ENCODE data around the gene PLTP. TPM values are rescaled to one million over a fixed set of nuclear protein-coding genes. Genes with fewer than 3 reads are reported as not detected.

PLTP gene
- total and polyA plus RNA-seq, 2 of the 13 experiments (the other 11 are each of a cell fraction or from before 2014, with no cell fraction given), result 16.9 to 28.6 TPM

DNA sequence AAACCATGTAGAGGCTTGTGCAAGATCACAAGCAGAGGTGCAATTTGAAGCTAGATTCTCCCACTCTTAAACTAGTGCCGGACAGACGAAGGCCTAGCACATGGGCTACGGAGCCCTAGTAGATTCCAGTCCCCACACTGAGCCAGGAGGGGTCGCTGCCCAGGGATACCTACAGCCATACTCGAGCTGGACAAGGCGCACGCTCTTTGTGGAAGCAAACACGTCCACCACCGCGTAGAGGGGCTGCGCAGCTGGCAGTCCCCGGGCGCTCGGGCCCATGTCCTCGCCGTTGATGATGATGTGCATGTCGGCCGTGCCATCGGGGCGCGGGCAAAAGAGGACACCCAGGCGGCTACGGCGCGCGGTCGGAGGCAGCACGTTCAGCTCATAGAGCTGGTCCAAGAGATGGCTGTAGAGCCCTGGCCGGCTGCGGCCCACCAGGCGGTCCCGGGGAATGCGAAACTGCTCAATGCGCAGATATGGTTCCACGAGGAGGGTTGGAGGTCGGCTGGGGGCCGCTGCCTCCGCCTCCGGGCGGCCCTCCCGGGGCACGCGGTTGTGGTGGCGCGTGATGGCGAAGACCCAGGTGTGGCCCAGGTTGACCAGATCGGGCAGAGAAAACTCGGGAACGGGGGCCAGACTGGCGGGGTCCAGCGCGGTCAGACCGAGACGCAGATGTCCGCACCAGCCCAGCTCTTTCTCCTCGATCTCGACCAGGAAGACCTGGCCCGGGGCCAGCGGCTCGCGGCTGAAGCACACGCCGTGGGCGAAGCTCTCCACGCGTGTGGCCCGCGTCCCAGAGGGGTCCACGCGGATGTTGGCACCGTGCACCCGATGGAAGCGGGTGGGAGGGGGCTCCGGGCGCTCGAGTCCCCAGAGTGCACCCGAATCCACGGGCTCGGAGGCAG, 21.6 kb downstream of the PLTP start (continued):
- TF ChIP-seq RORA (CRISPR knock-in tag; IDR thresholded peaks at IDR 0.05) (no peak), KLF16 (CRISPR knock-in tag; IDR thresholded peaks at IDR 0.05) (peak in 1 of 2 experiments; percentile 87; a peak in 2 of 4 replicates), ZNF768 (CRISPR knock-in tag; IDR thresholded peaks at IDR 0.05) (peak; percentile 77; the same call in 1 of the 2 replicates), ZNF224 (CRISPR knock-in tag; IDR thresholded peaks at IDR 0.05) (peak; percentile 7; the same call in 1 of the 2 replicates), REST (IDR thresholded peaks at IDR 0.05; ENCODE audit: borderline replicate concordance in 1 of 2, low read depth in 1 of 2, low read length in 2 of 2) (no peak), RCOR2 (CRISPR knock-in tag; IDR thresholded peaks at IDR 0.05) (peak; percentile 45; the same call in 1 of the 2 replicates), RNF2 (conservative IDR thresholded peaks at IDR 0.05; ENCODE audit: low read depth) (no peak; the same call in 1 of the 2 replicates), SNAI1 (CRISPR knock-in tag; IDR thresholded peaks at IDR 0.05; ENCODE audit: borderline replicate concordance) (no peak), NR2C2 (CRISPR knock-in tag; IDR thresholded peaks at IDR 0.05; ENCODE audit: borderline replicate concordance) (no peak), HES4 (CRISPR knock-in tag; IDR thresholded peaks at IDR 0.05; ENCODE audit: borderline replicate concordance) (0 out of 2 replicates have a peak, but pooled peaks have one; percentile 7), ZNF3 (CRISPR knock-in tag; IDR thresholded peaks at IDR 0.05) (0 out of 2 replicates have a peak, but pooled peaks have one; percentile 18), IRX3 (CRISPR knock-in tag; IDR thresholded peaks at IDR 0.05; ENCODE audit: borderline replicate concordance, low read depth) (no peak), IKZF1 (IDR thresholded peaks at IDR 0.05) (no peak), EEA1 (CRISPR knock-in tag; IDR thresholded peaks at IDR 0.05; ENCODE audit: borderline replicate concordance) (0 out of 2 replicates have a peak, but pooled peaks have one; percentile 4), HNRNPL (IDR thresholded peaks at IDR 0.05; ENCODE audit: low read depth, low read length) (peak; percentile 64; the same call in 1 of the 2 replicates), ZNF549 (CRISPR knock-in tag; IDR thresholded peaks at IDR 0.05) (no peak; the same call in 1 of the 2 replicates), GATA4 (IDR thresholded peaks at IDR 0.05; ENCODE audit: borderline replicate concordance, low read depth) (0 out of 2 replicates have a peak, but pooled peaks have one; percentile 55), PPARG (CRISPR knock-in tag; conservative IDR thresholded peaks at IDR 0.05) (no peak), AGO2 (optimal IDR thresholded peaks at IDR 0.05; ENCODE audit: low read depth, low read length) (peak; percentile 98), ZNF550 (CRISPR knock-in tag; IDR thresholded peaks at IDR 0.05; ENCODE audit: borderline replicate concordance) (no peak), FOXJ3 (CRISPR knock-in tag; IDR thresholded peaks at IDR 0.05; ENCODE audit: borderline replicate concordance) (0 out of 2 replicates have a peak, but pooled peaks have one; percentile 41)
- TF ChIP-seq, protein P1, sequence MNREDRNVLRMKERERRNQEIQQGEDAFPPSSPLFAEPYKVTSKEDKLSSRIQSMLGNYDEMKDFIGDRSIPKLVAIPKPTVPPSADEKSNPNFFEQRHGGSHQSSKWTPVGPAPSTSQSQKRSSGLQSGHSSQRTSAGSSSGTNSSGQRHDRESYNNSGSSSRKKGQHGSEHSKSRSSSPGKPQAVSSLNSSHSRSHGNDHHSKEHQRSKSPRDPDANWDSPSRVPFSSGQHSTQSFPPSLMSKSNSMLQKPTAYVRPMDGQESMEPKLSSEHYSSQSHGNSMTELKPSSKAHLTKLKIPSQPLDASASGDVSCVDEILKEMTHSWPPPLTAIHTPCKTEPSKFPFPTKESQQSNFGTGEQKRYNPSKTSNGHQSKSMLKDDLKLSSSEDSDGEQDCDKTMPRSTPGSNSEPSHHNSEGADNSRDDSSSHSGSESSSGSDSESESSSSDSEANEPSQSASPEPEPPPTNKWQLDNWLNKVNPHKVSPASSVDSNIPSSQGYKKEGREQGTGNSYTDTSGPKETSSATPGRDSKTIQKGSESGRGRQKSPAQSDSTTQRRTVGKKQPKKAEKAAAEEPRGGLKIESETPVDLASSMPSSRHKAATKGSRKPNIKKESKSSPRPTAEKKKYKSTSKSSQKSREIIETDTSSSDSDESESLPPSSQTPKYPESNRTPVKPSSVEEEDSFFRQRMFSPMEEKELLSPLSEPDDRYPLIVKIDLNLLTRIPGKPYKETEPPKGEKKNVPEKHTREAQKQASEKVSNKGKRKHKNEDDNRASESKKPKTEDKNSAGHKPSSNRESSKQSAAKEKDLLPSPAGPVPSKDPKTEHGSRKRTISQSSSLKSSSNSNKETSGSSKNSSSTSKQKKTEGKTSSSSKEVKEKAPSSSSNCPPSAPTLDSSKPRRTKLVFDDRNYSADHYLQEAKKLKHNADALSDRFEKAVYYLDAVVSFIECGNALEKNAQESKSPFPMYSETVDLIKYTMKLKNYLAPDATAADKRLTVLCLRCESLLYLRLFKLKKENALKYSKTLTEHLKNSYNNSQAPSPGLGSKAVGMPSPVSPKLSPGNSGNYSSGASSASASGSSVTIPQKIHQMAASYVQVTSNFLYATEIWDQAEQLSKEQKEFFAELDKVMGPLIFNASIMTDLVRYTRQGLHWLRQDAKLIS (CRISPR knock-in tag; IDR thresholded peaks at IDR 0.05), result no peak; the same call in 1 of the 2 replicates

All from HepG2 (cell line).